NK-92 (cell line): Measurements from ENCODE around the gene SERPINA6.
"Not testable (repeated sequence)": the region's sequence is repeated elsewhere in the genome, so short reads cannot be mapped to it uniquely, and the experiment has no call there.

Experiments used
- DNase-seq: peaks from one replicate; lab custom pipeline; 2025; ENCODE audit not compliant: unreplicated experiment; lab: John Stamatoyannopoulos, UW

The SERPINA6 gene

GRCh38 chr14:94328196-94328595 lies 5.1 kb upstream of the SERPINA6 start:
- no peak for DNase-seq

GRCh38 chr14:94321421-94322271 lies 1.5 kb downstream of the SERPINA6 start:
- DNase-seq, result no peak

DNA sequence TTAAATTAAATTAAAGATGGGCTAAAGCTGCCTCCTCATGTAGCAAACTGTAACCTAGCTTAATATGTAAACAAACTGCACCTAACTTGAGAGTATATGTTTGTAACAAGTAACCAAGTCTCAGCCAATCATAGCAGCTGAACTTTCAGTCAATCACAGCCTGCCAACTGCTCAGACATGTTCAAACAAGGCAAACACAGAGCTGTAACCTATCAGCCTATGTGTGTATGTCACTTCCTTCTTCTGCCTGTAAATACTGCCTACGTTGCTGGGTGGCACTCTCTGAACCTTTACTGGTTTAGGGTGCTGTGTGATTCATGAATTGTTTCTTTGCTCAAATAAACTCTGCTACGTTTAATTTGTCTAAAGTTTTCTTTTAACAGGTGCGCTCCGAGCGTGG lies 2.9 kb downstream of the SERPINA6 start:
- no peak for DNase-seq

GRCh38 chr14:94317259-94317658 lies 5.9 kb downstream of the SERPINA6 start:
- DNase-seq, result no peak

GRCh38 chr14:94316692-94317091 lies 6.4 kb downstream of the SERPINA6 start:
- DNase-seq, result no peak

DNA sequence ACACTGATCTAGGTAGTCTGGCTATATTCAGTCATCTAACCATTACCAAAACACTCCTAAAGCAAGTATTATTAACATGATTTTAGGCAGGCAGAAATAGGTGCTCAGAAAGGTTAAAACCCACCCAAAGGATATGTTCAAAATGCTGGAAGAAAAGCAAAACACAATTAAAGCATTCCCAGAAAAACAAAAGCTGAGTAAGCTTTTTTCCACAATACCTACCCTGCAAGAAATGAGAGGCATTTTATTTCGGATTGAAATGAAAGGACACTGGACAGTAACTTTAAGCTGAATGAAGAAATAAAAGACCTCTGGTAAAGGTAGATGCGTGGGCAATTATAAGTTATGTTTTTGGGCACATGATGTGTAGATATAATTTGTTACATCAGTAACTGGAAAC lies 8.2 kb downstream of the SERPINA6 start:
- no peak for DNase-seq

DNA sequence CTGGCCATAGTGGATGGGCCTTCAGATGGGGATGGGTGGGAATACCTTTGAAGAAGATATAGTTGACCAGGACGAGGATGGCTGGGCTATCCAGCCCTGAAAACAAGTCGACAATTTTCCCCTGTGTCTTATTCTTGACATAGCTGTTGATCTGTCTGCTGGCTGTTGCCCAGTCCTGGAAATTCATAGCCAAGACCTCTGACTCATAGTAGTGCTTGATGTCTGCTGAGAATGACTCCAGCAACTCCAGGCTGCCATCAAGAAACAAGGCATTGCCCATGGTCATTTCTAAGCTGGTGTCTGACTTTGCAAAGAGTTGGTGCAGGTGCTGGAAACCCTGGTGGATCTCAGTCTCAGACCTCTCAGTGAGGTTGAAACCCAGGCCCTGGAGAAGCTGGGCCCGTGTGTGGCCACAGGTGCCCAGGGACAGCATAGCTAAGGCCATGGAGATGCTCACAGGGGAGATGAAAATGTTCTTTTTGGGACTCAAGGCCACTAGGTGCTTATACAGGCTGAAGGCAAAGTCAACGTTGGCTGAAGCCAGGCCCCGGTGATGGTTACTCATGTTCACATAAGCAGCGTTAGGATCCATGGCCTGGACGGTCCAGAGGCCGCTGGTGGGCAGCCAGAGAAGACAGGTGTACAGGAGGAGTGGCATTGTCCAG lies 9.0 kb downstream of the SERPINA6 start:
- no peak for DNase-seq

DNA sequence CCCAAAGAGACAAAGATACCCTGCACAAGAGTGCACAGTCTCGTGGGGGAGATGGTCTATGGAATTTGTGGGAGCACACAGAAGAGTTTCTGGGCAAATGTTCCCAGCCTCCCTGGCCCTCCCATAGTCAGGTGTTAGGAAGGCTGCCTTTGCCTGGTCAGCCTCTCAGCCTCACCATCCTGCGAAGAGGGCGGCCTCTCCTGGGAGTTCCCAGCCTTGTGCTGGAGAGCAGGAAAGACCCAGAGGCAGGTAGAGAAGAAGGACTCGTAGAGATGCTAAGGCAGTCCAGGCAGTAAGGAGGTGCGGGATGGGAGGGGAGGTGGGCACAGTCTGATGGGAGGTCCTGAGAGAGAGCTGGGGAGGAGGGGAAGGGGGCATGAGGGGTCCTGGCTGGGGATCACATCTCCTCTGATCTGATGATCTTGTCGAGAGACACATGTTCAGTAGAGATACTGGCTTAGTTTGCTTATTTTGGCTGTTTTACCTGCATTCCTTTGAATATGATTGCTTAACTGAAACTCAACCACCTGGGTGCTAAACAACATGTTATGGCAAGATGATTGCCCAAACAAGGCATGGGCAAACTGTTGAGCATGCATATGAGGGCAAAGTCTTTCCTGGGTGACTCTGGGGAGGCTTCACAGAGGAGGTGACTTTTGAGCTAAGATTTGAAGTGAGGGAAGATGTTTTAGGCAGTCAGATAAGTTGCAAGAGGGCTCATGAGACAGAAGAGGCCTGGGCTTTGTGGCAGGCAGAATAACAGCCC lies 10.5 kb downstream of the SERPINA6 start:
- no peak for DNase-seq

DNA sequence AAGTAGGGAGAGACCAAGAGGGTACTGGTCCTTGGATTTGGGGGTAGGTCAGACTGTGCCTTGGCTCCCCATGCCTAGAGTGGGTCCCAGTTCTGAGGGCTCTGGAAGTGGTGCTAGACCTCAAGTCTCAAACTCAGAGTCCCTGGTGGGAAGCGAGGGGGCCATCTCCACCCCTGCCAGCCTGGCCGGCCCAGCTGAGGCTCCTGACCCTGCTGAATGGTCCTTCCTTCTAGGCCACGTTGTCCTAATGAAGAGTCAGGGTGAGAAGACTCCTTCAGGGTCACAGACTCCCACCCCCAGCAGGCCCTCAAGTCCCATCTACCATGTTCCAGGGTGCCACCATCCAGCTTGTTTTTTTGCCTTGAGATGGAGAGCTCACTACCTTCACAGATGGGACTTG lies 12.9 kb downstream of the SERPINA6 start:
- DNase-seq, result no peak

- DNase-seq, result no peak
Measured at GRCh38 chr14:94309721-94310120, 13.4 kb downstream of the SERPINA6 start.

DNA sequence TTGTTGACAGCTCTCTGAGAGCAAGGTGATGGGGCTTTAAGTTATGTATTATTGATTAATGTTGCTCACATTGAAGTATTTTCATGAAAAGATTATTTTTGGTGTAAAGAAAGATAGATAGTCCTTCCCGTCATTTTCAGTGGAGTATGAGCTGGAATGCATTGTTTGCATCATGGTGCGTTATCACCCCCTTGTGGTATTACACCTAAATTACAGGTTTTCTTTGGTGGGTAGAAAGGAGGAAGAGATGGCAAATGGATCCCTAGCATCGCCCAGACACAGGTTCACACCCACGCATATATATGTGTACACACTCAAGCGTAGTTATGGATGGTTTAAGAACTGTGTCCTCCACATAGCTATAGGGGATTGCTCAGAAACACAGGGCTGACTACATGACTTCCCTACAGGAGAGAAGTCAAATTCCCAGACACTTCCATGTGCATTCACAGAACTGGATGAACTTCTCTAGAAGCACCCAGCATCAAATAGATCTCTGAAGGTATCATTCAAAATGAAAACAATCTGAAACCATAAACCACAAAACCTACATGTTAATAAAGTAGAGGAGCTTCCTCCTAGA lies 15.6 kb downstream of the SERPINA6 start:
- no peak for DNase-seq

GRCh38 chr14:94306047-94306978 lies 16.8 kb downstream of the SERPINA6 start:
- no peak for DNase-seq

DNA sequence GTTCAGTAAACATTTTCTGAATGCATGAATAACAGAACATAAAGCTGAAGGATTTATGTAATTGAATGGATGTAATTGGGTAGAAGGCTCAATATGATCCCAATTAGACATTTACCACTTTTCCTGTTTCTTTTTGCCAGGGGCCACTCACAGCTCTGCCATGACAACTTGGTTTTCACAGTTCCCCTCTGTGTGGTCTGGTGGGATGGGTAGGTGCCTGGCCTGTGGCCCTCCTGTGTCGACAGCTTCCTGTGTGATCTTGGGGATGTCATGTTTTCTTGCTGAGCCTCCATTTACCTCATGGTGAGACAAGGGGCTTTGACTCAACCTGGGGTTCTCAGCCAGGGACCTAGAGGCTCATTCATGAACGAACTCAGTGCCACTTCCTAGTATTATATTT lies 17.5 kb downstream of the SERPINA6 start:
- DNase-seq, result no peak

GRCh38 chr14:94304243-94304642 lies 18.9 kb downstream of the SERPINA6 start:
- no peak for DNase-seq

DNA sequence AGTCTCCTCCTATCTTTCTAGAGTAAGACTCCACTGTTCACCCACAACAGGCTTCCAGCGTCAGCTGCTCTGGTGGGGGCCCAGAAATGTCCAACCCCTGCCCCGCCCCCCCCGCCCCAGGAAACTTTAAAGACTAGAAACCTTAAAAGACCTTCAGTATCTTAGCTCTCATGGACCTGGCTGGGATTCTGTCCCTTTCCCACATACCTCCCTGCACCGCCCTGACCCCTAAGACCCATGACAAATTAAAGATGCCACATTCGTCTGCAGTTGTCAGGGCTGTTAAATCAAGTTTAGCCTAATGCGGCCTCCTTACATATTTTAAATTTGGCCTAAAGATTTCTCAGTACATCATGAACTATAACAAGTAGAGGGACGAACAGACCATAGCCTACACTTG lies 20.0 kb downstream of the SERPINA6 start:
- DNase-seq, result no peak

DNA sequence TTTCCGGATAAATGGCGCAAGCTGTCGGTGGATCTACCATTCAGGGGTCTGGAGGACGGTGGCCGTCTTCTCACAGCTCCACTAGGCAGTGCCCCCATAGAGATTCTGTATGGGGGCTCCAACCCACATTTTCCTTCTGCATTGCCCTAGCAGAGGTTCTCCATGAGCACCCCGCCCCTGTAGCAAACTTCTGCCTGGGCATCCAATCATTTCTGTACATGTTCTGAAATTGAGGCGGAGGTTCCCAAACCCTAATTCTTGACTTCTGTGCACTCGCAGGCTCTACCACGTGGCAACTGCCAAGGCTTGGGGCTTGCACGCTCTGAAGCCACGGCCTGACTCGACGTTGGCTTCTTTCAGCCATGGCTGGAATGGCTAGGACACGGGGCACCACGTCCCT lies 25.0 kb downstream of the SERPINA6 start:
- no peak for DNase-seq

GRCh38 chr14:94296181-94296545 lies 27.0 kb downstream of the SERPINA6 start:
- not testable (repeated sequence) for DNase-seq

DNA sequence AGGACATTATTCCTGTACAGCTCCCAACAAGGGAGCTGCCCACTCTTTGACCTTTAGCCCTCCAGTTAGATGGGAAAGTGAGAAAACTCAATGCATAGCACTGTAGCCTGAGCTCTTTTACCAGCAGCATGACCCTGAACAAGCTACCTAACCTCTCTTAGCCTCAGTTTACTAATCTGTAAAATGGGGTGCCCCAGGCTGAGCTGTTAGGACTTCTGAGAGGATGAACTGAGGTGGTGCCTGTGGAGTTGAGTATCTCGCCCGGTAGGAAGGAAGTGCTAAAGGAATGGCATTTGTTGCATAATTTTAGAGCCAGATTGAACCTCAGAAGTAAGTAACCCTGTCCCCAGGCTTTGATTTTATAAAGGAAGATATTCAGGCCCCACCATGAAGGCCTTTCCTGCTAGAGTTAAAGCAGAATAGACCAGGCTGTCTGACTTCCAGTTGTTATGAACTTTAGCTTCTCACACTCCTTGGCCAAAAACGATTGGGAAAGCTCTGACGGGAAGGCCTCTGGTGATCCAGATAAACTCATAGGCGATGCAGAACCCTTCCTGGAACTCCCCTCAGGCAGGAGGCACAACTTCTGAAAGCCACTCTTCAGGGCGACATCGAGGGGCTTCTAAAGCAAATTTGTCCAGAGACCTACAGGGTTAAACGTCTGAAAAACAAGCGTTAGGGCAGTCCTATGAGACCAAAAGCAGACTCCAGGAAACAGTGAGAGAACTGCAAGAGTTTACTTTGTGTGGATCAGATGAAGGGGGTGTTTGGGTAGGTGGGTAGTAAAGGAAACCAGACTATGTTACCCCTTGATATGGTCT lies 27.6 kb downstream of the SERPINA6 start:
- DNase-seq, result no peak

DNA sequence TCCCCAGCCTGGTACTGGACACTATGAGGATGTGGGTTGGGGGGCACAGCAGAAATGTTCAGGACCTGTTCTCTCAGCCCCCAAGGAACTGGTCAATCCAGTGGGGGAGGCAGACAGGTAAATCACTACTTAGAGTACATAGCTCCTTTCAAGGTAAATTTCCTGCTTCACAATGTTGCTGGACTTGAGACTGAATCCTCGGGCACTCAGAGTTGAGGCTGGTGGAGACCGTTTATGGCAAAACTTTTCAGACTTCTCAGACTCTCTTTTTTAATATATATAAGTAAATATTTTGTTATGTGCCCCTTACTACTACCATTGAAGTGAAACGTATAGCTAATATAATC lies 29.6 kb downstream of the SERPINA6 start:
- no peak for DNase-seq
